H1 (cell line): ENCODE measurements around the gene MYD88. TPM values are rescaled to one million over a fixed set of nuclear protein-coding genes. Genes with fewer than 3 reads are reported as not detected.
A peak's percentile ranks its signal among the peaks of the same experiment; 100 is the strongest.

Source experiments
- CTCF ChIA-PET: fragments of 300-600 bp; sonication (Branson Sonifier 250); formaldehyde crosslinking; loops from one replicate; lab custom pipeline; 2021; ENCODE audit not compliant: partially characterized antibody; lab: Charles Lee
- POLR2A ChIA-PET: fragments of 300-600 bp; sonication (Branson Sonifier 250); formaldehyde crosslinking; loops from one replicate; lab custom pipeline; 2021; ENCODE audit warnings: inconsistent platforms; ENCODE audit not compliant: partially characterized antibody; lab: Charles Lee
- DNase-seq, 2 experiments: peaks; one replicate each; pipeline versions ENCODE4 v3.0.0 to v3.0.0-alpha.2; 2010 to 2022; ENCODE audit warnings: low spot score in 2 of 2, low read depth in 1 of 2, mixed read lengths in 1 of 2
- FAIRE-seq: peaks from 2 replicates; lab custom pipeline; 2011; peaks lifted over from hg19 to GRCh38; lab: Jason Lieb, UNC
- H2AFZ ChIP-seq: 2 replicates; pipeline ENCODE4 v1.8.1; 2012; ENCODE audit warnings: low read length, inconsistent platforms
- H2AK5ac ChIP-seq: 2 replicates; pipeline ENCODE4 v1.6.1; 2013; ENCODE audit warnings: low read depth, low read length
- H2BK120ac ChIP-seq: replicated peaks from 2 replicates; pipeline ENCODE3; 2013; ENCODE audit warnings: low read depth, low read length, inconsistent platforms
- H2BK12ac ChIP-seq: 2 replicates; pipeline ENCODE4 v1.6.1; 2013; ENCODE audit warnings: low read depth, low read length
- H2BK15ac ChIP-seq: 2 replicates; pipeline ENCODE4 v1.6.1; 2013; ENCODE audit warnings: low read length
- H2BK20ac ChIP-seq: 2 replicates; pipeline ENCODE4 v1.6.1; 2013; ENCODE audit warnings: low read length
- H2BK5ac ChIP-seq: 2 replicates; pipeline ENCODE4 v1.6.1; 2013; ENCODE audit warnings: low read depth, low read length
- H3K14ac ChIP-seq: 2 replicates; pipeline ENCODE4 v1.6.1; 2013; ENCODE audit warnings: inconsistent platforms; ENCODE audit not compliant: insufficient read length
- H3K18ac ChIP-seq: 2 replicates; pipeline ENCODE4 v1.6.1; 2013; ENCODE audit warnings: low read length; ENCODE audit errors: extremely low read depth
- H3K23ac ChIP-seq: 2 replicates; pipeline ENCODE4 v1.6.1; 2013; ENCODE audit warnings: inconsistent platforms; ENCODE audit not compliant: insufficient read length
- H3K23me2 ChIP-seq: 2 replicates; pipeline ENCODE4 v1.6.1; 2013; ENCODE audit warnings: low read depth, low read length
- H3K27ac ChIP-seq: 2 replicates; pipeline ENCODE4 v1.6.1; 2011; ENCODE audit warnings: low read depth, low read length, inconsistent platforms
- H3K27me3 ChIP-seq, 4 experiments: replicated peaks in 1 of 4; 1 replicate in 1 of 4; 2 replicates in 3 of 4; pipeline versions ENCODE4 v1.6.1 to v1.8.1; 2011 to 2013; ENCODE audit warnings: low read length in 3 of 4, mild to moderate bottlenecking in 3 of 4, inconsistent platforms in 2 of 4, mixed read lengths in 2 of 4, moderate library complexity in 1 of 4; ENCODE audit not compliant: control insufficient read depth in 3 of 4, insufficient read depth in 3 of 4; ENCODE audit errors: extremely low read depth in 1 of 4
- H3K36me3 ChIP-seq, 4 experiments: 2 replicates each; pipeline versions ENCODE4 v1.6.1 to v1.8.1; 2011 to 2013; ENCODE audit warnings: mild to moderate bottlenecking in 4 of 4, low read length in 3 of 4, moderate library complexity in 2 of 4, control low read depth in 1 of 4, inconsistent platforms in 1 of 4; ENCODE audit not compliant: insufficient read depth in 4 of 4, control insufficient read depth in 2 of 4
- H3K4ac ChIP-seq: replicated peaks from 2 replicates; pipeline ENCODE3; 2013; ENCODE audit warnings: low read length, low read depth, mixed read lengths, inconsistent platforms; ENCODE audit not compliant: insufficient read length
- H3K4me1 ChIP-seq, 4 experiments: replicated peaks in 1 of 4; 1 replicate in 1 of 4; 2 replicates in 3 of 4; pipeline versions ENCODE4 v1.6.1 to v1.8.1; 2011 to 2013; ENCODE audit warnings: low read length in 3 of 4, inconsistent platforms in 2 of 4, mixed read lengths in 1 of 4; ENCODE audit not compliant: insufficient read depth in 4 of 4, control insufficient read depth in 3 of 4
- H3K4me2 ChIP-seq, 2 experiments: 2 replicates each; pipeline versions ENCODE4 v1.6.1 to v1.8.1; 2011 to 2013; ENCODE audit warnings: low read depth in 2 of 2, low read length in 2 of 2, control low read depth in 1 of 2, inconsistent platforms in 1 of 2, mild to moderate bottlenecking in 1 of 2; ENCODE audit not compliant: insufficient read depth in 1 of 2
- H3K4me3 ChIP-seq, 4 experiments: fragments of 200-600, 300-600 bp in 1 of 4; sonication (generic), shearing (Covaris generic), sonication (Bioruptor Twin) in 1 of 4; 2 replicates each; pipeline versions ENCODE4 v1.5.1 to v1.8.1; 2011 to 2016; ENCODE audit warnings: low read length in 4 of 4, low read depth in 3 of 4, control low read depth in 2 of 4, inconsistent platforms in 2 of 4, mild to moderate bottlenecking in 2 of 4, mixed read lengths in 1 of 4, moderate library complexity in 1 of 4; ENCODE audit not compliant: insufficient read depth in 2 of 4; ENCODE audit errors: extremely low read depth in 1 of 4
- H3K56ac ChIP-seq: replicated peaks from 2 replicates; pipeline ENCODE3; 2013; ENCODE audit warnings: low read depth, mild to moderate bottlenecking, mixed read lengths, low read length, inconsistent platforms; ENCODE audit not compliant: insufficient read length
- H3K79me1 ChIP-seq: 2 replicates; pipeline ENCODE4 v1.6.1; 2013; ENCODE audit warnings: low read depth, low read length, control low read depth
- H3K79me2 ChIP-seq, 2 experiments: 2 replicates each; pipeline versions ENCODE4 v1.6.1 to v1.8.1; 2012 to 2013; ENCODE audit warnings: low read length in 2 of 2, mild to moderate bottlenecking in 2 of 2, inconsistent platforms in 1 of 2; ENCODE audit not compliant: insufficient read depth in 2 of 2, control insufficient read depth in 1 of 2
- H3K9ac ChIP-seq, 4 experiments: replicated peaks in 1 of 4; 1 replicate in 1 of 4; 2 replicates in 3 of 4; pipeline versions ENCODE4 v1.6.1 to v1.8.1; 2011 to 2013; ENCODE audit warnings: low read depth in 3 of 4, low read length in 3 of 4, control low read depth in 2 of 4, mild to moderate bottlenecking in 2 of 4, moderate library complexity in 2 of 4, inconsistent platforms in 1 of 4; ENCODE audit errors: extremely low read depth in 1 of 4
- H3K9me3 ChIP-seq, 2 experiments: 2 replicates each; pipeline versions ENCODE4 v1.6.1 to v1.8.1; 2012 to 2013; ENCODE audit warnings: mild to moderate bottlenecking in 2 of 2, moderate library complexity in 2 of 2, control low read depth in 1 of 2, inconsistent platforms in 1 of 2, low read depth in 1 of 2, low read length in 1 of 2, mixed read lengths in 1 of 2; ENCODE audit not compliant: insufficient read depth in 2 of 2
- H4K20me1 ChIP-seq, 2 experiments: replicated peaks in 1 of 2; 2 replicates each; pipeline versions ENCODE3 to v1.8.1; 2011 to 2013; ENCODE audit warnings: inconsistent platforms in 2 of 2, low read length in 2 of 2, mild to moderate bottlenecking in 1 of 2; ENCODE audit not compliant: insufficient read depth in 2 of 2, control insufficient read depth in 1 of 2
- H4K5ac ChIP-seq: 2 replicates; pipeline ENCODE4 v1.6.1; 2013; ENCODE audit warnings: low read length, low read depth, mixed read lengths, inconsistent platforms; ENCODE audit not compliant: insufficient read length
- H4K8ac ChIP-seq: 2 replicates; pipeline ENCODE4 v1.8.0; 2013; ENCODE audit warnings: mild to moderate bottlenecking, moderate library complexity, low read length, inconsistent platforms; ENCODE audit not compliant: insufficient read depth; ENCODE audit errors: extremely low read depth
- H4K91ac ChIP-seq: replicated peaks from 2 replicates; pipeline ENCODE3; 2013; ENCODE audit warnings: low read length, mixed read lengths, inconsistent platforms; ENCODE audit not compliant: insufficient read length
- JUND ChIP-seq: IDR thresholded peaks from 2 replicates; pipeline ENCODE4 v1.6.1; 2011; ENCODE audit warnings: mild to moderate bottlenecking, improper control_type of control experiment, low read length
- WGBS, 2 experiments: shearing (Covaris generic) in 1 of 2; methylation state at CpG; one replicate each; pipeline versions ENCODE4 v1.1.6 to v1.1.7; 2013 to 2015; ENCODE audit warnings: low lambda C conversion rate in 2 of 2, mixed read lengths in 2 of 2, inconsistent platforms in 1 of 2, low coverage in 1 of 2, missing lambda C conversion rate in 1 of 2; ENCODE audit not compliant: insufficient replicate concordance in 2 of 2, insufficient coverage in 1 of 2, insufficient read length in 1 of 2; ENCODE audit errors: extremely low coverage in 1 of 2, missing lambda C conversion rate in 1 of 2; 5-methylcytosine and 5-hydroxymethylcytosine counted together
- polyA plus RNA-seq, 7 experiments: library from polyadenylated mRNA; depleted of rRNA in 3 of 7; stranded (reverse) in 5 of 7; unstranded in 2 of 7; fragments of >200 nt in 5 of 7; fragments of 200-250 nt in 2 of 7; gene quantifications; 1 replicate in 5 of 7; 2 replicates in 1 of 7; 4 replicates in 1 of 7; pipeline versions ENCODE4 v1.2.1 to v1.2.3, GENCODE V29; 2011 to 2013; ENCODE audit warnings: missing spikeins in 2 of 7, mixed read lengths in 2 of 7
- total RNA-seq: library from RNA; stranded (reverse); fragmentation: NEBNext Ultra II Directional; extraction: Animal tissue kit (Norgen Biotek cat#: 25700); gene quantifications from 2 replicates; pipeline ENCODE4 v1.2.1, GENCODE V29; 2021

Gene MYD88
- total and polyA plus RNA-seq, 2 of the 8 experiments (the other 6 are each of a cell fraction or from before 2014, with no cell fraction given) = 22.1 to 22.5 TPM

- Histone ChIP-seq H4K91ac (no peak overlapping the region), H3K4me3 (no peak overlapping the region), H3K4me2 (peak overlapping the region in 1 of 2 experiments; percentile 46; a peak in 1 of 4 replicates), H3K27me3 (no peaks in the 10 kb centered on the region), H3K14ac (no peak overlapping the region), H2AFZ (no peak overlapping the region), H2BK5ac (no peak overlapping the region), H3K18ac (no peak overlapping the region), H2AK5ac (no peak overlapping the region), H3K4me1 (peaks cover 0 to 9% (median 4%) of the 10 kb centered on the region in 4 experiments; a peak in 3 of 7 replicates), H3K27ac (no peak overlapping the region), H4K20me1 (peaks cover 11 to 12% of the 10 kb centered on the region in 2 experiments), H3K23ac (no peak overlapping the region), H3K36me3 (no peaks in the 10 kb centered on the region), H4K5ac (no peak overlapping the region), H2BK20ac (no peak overlapping the region), H4K8ac (no peak overlapping the region), H2BK120ac (no peak overlapping the region), H3K4ac (no peak overlapping the region), H3K23me2 (no peaks in the 10 kb centered on the region; the same call in 1 of the 2 replicates), H2BK15ac (no peak overlapping the region), H2BK12ac (no peak overlapping the region), H3K9me3 (no peaks in the 10 kb centered on the region), H3K56ac (no peak overlapping the region), H3K79me2 (peaks cover 9 to 93% of the 10 kb centered on the region in 2 experiments), H3K79me1 (no peaks in the 10 kb centered on the region; the same call in none of the 2 replicates), H3K9ac (no peak overlapping the region)
- CTCF ChIA-PET = no interaction called here
- FAIRE-seq (no peak), DNase-seq (no peak)
- 83% methylated on average over 5 of the region's 5 CpGs; no CpG with 5 or more reads in 1 of the 2 experiments for WGBS, 2 experiments
- POLR2A ChIA-PET = interaction anchor here (0.9 kb wide), 1 partner anchor 9 kb away, joined by 3 read pairs; the partner anchor contains the start of gene OXSR1
- TF ChIP-seq JUND = no peak
Observed at GRCh38 chr3:38173834-38174418, 35.5 kb downstream of the MYD88 start.
